GM13977 (cell line): Measurements from ENCODE around the gene BICRA.
"Not testable (repeated sequence)": the region's sequence is repeated elsewhere in the genome, so short reads cannot be mapped to it uniquely, and the experiment has no call there.

Experiments
- DNase-seq: peaks from one replicate; pipeline ENCODE4 v3.0.0; 2012; ENCODE audit warnings: low spot score
- in situ Hi-C: fragments of 300-500 bp; cut with MboI; formaldehyde crosslinking; loops from one replicate; pipeline ENCODE4 v1.12.0; 2022; ENCODE audit warnings: low sequenced_read_pairs, low pct_unique_long_range_greater_than_20kb, mixed read lengths, inconsistent platforms; ENCODE audit not compliant: unreplicated experiment
- TF ChIP-seq, protein P1 (sequence below): IDR thresholded peaks from 2 replicates; pipeline ENCODE4 v1.5.1; 2012; ENCODE audit warnings: mild to moderate bottlenecking, control low read depth; ENCODE audit not compliant: insufficient read depth; ENCODE audit errors: extremely low read depth, missing control alignments

Gene BICRA

GRCh38 chr19:47716270-47716937 is 107.5 kb downstream of the BICRA start:
- no peak for DNase-seq
- TF ChIP-seq, protein P1, sequence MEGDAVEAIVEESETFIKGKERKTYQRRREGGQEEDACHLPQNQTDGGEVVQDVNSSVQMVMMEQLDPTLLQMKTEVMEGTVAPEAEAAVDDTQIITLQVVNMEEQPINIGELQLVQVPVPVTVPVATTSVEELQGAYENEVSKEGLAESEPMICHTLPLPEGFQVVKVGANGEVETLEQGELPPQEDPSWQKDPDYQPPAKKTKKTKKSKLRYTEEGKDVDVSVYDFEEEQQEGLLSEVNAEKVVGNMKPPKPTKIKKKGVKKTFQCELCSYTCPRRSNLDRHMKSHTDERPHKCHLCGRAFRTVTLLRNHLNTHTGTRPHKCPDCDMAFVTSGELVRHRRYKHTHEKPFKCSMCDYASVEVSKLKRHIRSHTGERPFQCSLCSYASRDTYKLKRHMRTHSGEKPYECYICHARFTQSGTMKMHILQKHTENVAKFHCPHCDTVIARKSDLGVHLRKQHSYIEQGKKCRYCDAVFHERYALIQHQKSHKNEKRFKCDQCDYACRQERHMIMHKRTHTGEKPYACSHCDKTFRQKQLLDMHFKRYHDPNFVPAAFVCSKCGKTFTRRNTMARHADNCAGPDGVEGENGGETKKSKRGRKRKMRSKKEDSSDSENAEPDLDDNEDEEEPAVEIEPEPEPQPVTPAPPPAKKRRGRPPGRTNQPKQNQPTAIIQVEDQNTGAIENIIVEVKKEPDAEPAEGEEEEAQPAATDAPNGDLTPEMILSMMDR: no peak
- in situ Hi-C loops: no loop called here

DNA sequence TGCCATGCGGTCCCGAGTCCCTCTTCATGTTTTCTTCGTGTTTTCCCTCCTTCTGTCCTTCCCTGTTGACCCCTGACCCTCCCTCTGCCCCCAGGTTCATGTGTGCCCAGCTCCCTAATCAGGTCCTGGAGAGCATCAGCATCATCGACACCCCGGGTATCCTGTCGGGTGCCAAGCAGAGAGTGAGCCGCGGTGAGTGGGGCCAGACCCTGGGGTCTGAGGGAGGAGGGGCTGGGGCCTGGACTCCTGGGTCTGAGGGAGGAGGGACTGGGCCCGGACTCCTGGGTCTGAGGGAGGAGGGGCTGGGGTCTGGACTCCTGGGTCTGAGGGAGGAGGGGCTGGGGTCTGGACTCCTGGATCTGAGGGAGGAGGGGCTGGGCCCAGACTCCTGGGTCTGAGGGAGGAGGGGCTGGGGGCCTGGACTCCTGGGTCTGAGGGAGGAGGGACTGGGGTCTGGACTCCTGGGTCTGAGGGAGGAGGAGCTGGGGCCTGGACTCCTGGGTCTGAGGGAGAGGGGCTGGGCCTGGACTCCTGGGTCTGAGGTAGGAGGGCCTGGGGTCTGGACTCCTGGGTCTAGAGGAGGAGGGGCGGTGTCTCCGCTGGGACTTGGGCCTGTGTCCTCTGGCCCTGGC is 109.6 kb downstream of the BICRA start:
- in situ Hi-C loops: not testable (repeated sequence)

GRCh38 chr19:47719047-47719859 is 110.3 kb downstream of the BICRA start:
- DNase-seq: peak; percentile 11
- TF ChIP-seq, protein P1: no peak
- in situ Hi-C loops: no loop called here

More for the DNA sequence above, 109.6 kb downstream of the BICRA start:
- peak; percentile 4 for DNase-seq

DNA sequence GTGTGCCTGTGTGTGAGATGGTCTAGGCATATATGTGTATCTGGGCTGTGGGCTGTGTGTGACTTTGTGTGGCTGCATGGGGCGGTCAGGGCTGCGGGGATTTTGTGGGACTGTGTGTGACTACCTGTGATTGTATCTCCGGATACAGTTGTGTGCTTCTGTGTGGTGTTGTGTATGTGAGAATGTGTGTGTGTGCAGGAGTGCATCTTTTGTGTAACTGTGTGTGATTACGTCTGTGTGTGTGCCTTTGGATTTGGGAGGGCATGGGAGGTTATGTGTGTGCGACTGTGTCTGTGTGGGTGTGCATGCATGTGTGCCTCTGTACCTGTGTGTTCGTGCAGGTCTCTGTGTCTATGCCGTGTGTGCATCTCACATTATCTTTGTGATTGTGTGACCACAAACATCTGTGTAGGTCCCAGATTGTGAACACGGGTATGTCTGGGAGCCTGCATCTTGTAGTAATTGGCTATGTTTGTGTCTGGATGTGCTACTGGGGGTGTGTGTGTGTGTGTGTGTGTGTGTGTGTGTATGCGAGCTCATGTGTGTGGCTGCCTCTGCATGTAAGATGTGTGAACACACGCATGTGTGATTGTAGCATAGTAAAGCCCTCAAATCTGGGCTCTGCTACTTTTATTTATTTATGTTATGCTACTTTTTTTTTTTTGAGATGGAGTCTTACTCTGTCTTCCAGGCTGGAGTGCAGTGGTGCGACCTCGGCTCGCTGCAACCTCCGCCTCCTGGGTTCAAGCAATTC is 111.9 kb downstream of the BICRA start:
- no peak for DNase-seq
- in situ Hi-C loops: no loop called here
- TF ChIP-seq, protein P1: no peak

DNA sequence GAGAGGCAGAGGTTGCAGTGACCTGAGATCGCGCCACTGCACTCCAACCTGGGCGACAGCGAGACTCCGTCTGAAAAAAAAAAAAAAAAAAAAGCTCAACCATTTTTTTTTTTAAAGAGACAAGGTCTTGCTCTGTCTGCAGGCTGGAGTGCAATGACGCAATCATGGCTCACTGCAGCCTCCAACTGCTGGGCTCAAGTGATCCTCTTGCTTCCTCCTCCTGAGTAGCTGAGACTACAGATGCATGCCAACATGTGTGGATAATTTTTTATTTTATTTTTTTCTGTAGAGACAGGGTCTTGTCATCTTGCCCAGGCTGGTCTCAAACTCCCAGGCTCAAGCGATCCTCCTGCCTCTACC is 114.6 kb downstream of the BICRA start:
- in situ Hi-C loops: no loop called here
- DNase-seq: no peak
- TF ChIP-seq, protein P1: no peak

- in situ Hi-C loops: no loop called here
- TF ChIP-seq, protein P1: no peak
These were observed 116.9 kb downstream of the BICRA start for GRCh38 chr19:47725759-47726401.

More at GRCh38 chr19:47725759-47726401, 116.9 kb downstream of the BICRA start:
- peak; percentile 6 for DNase-seq
